ENCODE results near the gene SUSD6. TPM values are rescaled to one million over a fixed set of nuclear protein-coding genes. Genes with fewer than 3 reads are reported as not detected.

The SUSD6 gene
- total and polyA plus RNA-seq, 9 of the 15 experiments (the other 6 are each of a cell fraction or from before 2014, with no cell fraction given), result 2.9 to 20.7 (median 5.6) TPM

GRCh38 chr14:69696633-69697557 lies 85.5 kb downstream of the SUSD6 start (continued):
- TF ChIP-seq ZMIZ1 (IDR thresholded peaks at IDR 0.05; ENCODE audit: low read depth in 2 of 2, low read length in 2 of 2) (no peak), EWSR1 (IDR thresholded peaks at IDR 0.05; ENCODE audit: borderline replicate concordance, low read depth, partially characterized antibody) (no peak), DLX4 (CRISPR knock-in tag; IDR thresholded peaks at IDR 0.05) (no peak), HDAC1 (IDR thresholded peaks at IDR 0.05) (no peak), IRF1 (CRISPR knock-in tag; IDR thresholded peaks at IDR 0.05; ENCODE audit: borderline replicate concordance) (no peak), ZNF445 (CRISPR knock-in tag; IDR thresholded peaks at IDR 0.05; ENCODE audit: low read depth) (no peak), KLF10 (CRISPR knock-in tag; IDR thresholded peaks at IDR 0.05) (no peak), ZNF668 (CRISPR knock-in tag; IDR thresholded peaks at IDR 0.05) (peak; percentile 58; the same call in 1 of the 2 replicates), MCM7 (IDR thresholded peaks at IDR 0.05) (no peak), ZBTB34 (CRISPR knock-in tag; IDR thresholded peaks at IDR 0.05) (peak; percentile 45; the same call in 1 of the 2 replicates), SIX5 (IDR thresholded peaks at IDR 0.05; ENCODE audit: borderline replicate concordance in 1 of 2, insufficient read depth in 1 of 2, low read depth in 1 of 2, low read length in 2 of 2) (peak in 1 of 2 experiments; percentile 35; a peak in 1 of 4 replicates), PTTG1 (tag; IDR thresholded peaks at IDR 0.05; ENCODE audit: low read depth) (peak; percentile 79)
